K562 (cell line): ENCODE measurements around the gene KCTD6. TPM values are rescaled to one million over a fixed set of nuclear protein-coding genes. Genes with fewer than 3 reads are reported as not detected.

Source experiments
- ATAC-seq: fragments of 200-7000 bp; cut with Tn5 transposase; 3 replicates; pipeline ENCODE4 v1.9.1; 2020; ENCODE audit warnings: moderate library complexity
- BruUV-seq: library from RNA; stranded (reverse); fragments of 400-500 nt; replicated peaks from 2 replicates; lab custom pipeline; 2021; lab: Mats Ljungman, UMichigan
- CTCF ChIA-PET: fragments of 300-600 bp; formaldehyde crosslinking; extraction: SDS; loops from one replicate; lab custom pipeline; 2021; ENCODE audit warnings: low intra/inter-chr PET ratio; lab: Yijun Ruan, JAX
- POLR2A ChIA-PET: fragments of 300-600, 350-650 bp; sonication (Branson Sonifier 250); formaldehyde crosslinking; extraction: SDS; loops from one replicate; lab custom pipeline; 2021; ENCODE audit warnings: antibody characterized with exemption, inconsistent platforms; lab: Yijun Ruan, JAX
- DNase-seq, 4 experiments: peaks; one replicate each; pipeline versions ENCODE4 v3.0.0 to v3.0.0-alpha.2; 2011 to 2018; ENCODE audit warnings: low spot score in 3 of 4, mixed read lengths in 3 of 4; ENCODE audit errors: extremely low read depth in 1 of 4
- FAIRE-seq: peaks from 2 replicates; lab custom pipeline; 2011; peaks lifted over from hg19 to GRCh38; lab: Jason Lieb, UNC
- H2AFZ ChIP-seq: 2 replicates; pipeline ENCODE4 v1.6.0; 2011; ENCODE audit warnings: low read depth, low read length, control low read depth, inconsistent platforms
- H3K27ac ChIP-seq: fragments of 200-600 bp; 3 replicates; pipeline ENCODE4 v1.8.0; 2011; ENCODE audit warnings: low read depth, mild to moderate bottlenecking, control low read depth, inconsistent platforms, low read length, moderate library complexity, mixed read lengths; ENCODE audit errors: extremely low read depth
- H3K27me3 ChIP-seq, 2 experiments: fragments of 300-600 bp in 1 of 2; 2 replicates in 1 of 2; 3 replicates in 1 of 2; pipeline versions ENCODE4 v1.6.0 to v1.8.0; 2011; ENCODE audit warnings: inconsistent platforms in 2 of 2, low read length in 2 of 2, mild to moderate bottlenecking in 1 of 2, mixed read lengths in 1 of 2, moderate library complexity in 1 of 2; ENCODE audit not compliant: control insufficient read depth in 2 of 2, insufficient read depth in 2 of 2
- H3K36me3 ChIP-seq: fragments of 300-600 bp; 3 replicates; pipeline ENCODE4 v1.8.0; 2011; ENCODE audit warnings: mild to moderate bottlenecking, low read length, inconsistent platforms; ENCODE audit not compliant: control insufficient read depth, insufficient read depth
- H3K4me1 ChIP-seq, 2 experiments: fragments of 200-600 bp in 1 of 2; replicated peaks in 1 of 2; 2 replicates in 1 of 2; 3 replicates in 1 of 2; pipeline versions ENCODE4 v1.5.1 to v1.8.0; 2011; ENCODE audit warnings: inconsistent platforms in 2 of 2, low read length in 2 of 2, mild to moderate bottlenecking in 1 of 2, mixed read lengths in 1 of 2, moderate library complexity in 1 of 2; ENCODE audit not compliant: control insufficient read depth in 2 of 2, insufficient read depth in 2 of 2
- H3K4me2 ChIP-seq: 2 replicates; pipeline ENCODE4 v1.6.1; 2011; ENCODE audit warnings: low read length, control low read depth, inconsistent platforms, mixed read lengths; ENCODE audit not compliant: insufficient read depth
- H3K4me3 ChIP-seq: fragments of 200-600 bp; sonication (generic), shearing (Covaris generic); 2 replicates; pipeline ENCODE4 v1.5.1; 2016; ENCODE audit warnings: control low read depth, inconsistent platforms
- H3K79me2 ChIP-seq: fragments of 200-600 bp; 3 replicates; pipeline ENCODE4 v1.8.0; 2011; ENCODE audit warnings: low read length, inconsistent platforms; ENCODE audit not compliant: control insufficient read depth, insufficient read depth
- H3K9ac ChIP-seq, 2 experiments: 2 replicates each; pipeline versions ENCODE4 v1.6.0 to v1.6.1; 2011; ENCODE audit warnings: low read depth in 2 of 2, low read length in 2 of 2, control low read depth in 1 of 2, inconsistent platforms in 1 of 2, mild to moderate bottlenecking in 1 of 2, mixed read lengths in 1 of 2; ENCODE audit not compliant: insufficient read depth in 1 of 2
- H3K9me1 ChIP-seq: one replicate; pipeline ENCODE4 v1.6.0; 2011; ENCODE audit warnings: inconsistent platforms, mild to moderate bottlenecking, low read length, moderate library complexity; ENCODE audit not compliant: control insufficient read depth, insufficient read depth
- H3K9me3 ChIP-seq: replicated peaks from 2 replicates; pipeline ENCODE4 v1.5.1; 2011; ENCODE audit warnings: low read depth, low read length, inconsistent platforms; ENCODE audit not compliant: control insufficient read depth, insufficient read depth
- H4K20me1 ChIP-seq: replicated peaks from 2 replicates; pipeline ENCODE4 v1.6.1; 2011; ENCODE audit warnings: low read length, inconsistent platforms, mixed read lengths; ENCODE audit not compliant: control insufficient read depth, insufficient read depth
- C11orf30 ChIP-seq: fragments of 450-650 bp; IDR thresholded peaks from 2 replicates; pipeline ENCODE4 v1.6.1; 2016; ENCODE audit warnings: low read depth, mild to moderate bottlenecking
- KDM5B ChIP-seq: fragments of 200-600 bp; sonication (generic); IDR thresholded peaks from 2 replicates; pipeline ENCODE4 v1.6.1; 2012; ENCODE audit warnings: low read depth, mild to moderate bottlenecking, moderate library complexity, low read length, control low read depth, inconsistent platforms; ENCODE audit not compliant: insufficient replicate concordance
- MAFF ChIP-seq: IDR thresholded peaks from 2 replicates; pipeline ENCODE4 v1.6.1; 2012; ENCODE audit warnings: low read length, improper control_type of control experiment
- MAFG ChIP-seq: fragments of 450-650 bp; conservative IDR thresholded peaks from 2 replicates; pipeline ENCODE4 v1.6.1; 2016; ENCODE audit warnings: missing genetic modification characterization, missing compliant biosample characterization
- MAFK ChIP-seq: IDR thresholded peaks from 2 replicates; pipeline ENCODE4 v1.6.1; 2011; ENCODE audit warnings: low read length, improper control_type of control experiment
- MECOM ChIP-seq: fragments of 250-450 bp; sonication (Bioruptor Pico); IDR thresholded peaks from 2 replicates; pipeline ENCODE4 v1.8.0; 2022; ENCODE audit warnings: inconsistent platforms
- ZNF280A ChIP-seq: fragments of 450-650 bp; IDR thresholded peaks from 2 replicates; pipeline ENCODE4 v1.6.1; 2018; ENCODE audit warnings: mild to moderate bottlenecking, low read depth; ENCODE audit not compliant: partially characterized antibody
- ZNF316 ChIP-seq: fragments of 450-650 bp; IDR thresholded peaks from 2 replicates; pipeline ENCODE4 v1.6.1; 2016
- WGBS: fragments of 100-300 bp; shearing (Covaris generic); methylation state at CpG from one replicate; pipeline ENCODE4 v1.1.6; 2016; ENCODE audit warnings: low coverage, mixed read lengths; ENCODE audit not compliant: insufficient coverage; ENCODE audit errors: missing lambda C conversion rate; 5-methylcytosine and 5-hydroxymethylcytosine counted together
- in situ Hi-C: fragments of 300-500 bp; cut with MboI; formaldehyde crosslinking; loops from 4 replicates; pipeline ENCODE4 v1.15.0; 2018; ENCODE audit warnings: inconsistent platforms, mixed read lengths
- intact Hi-C: fragments of 100-400 bp; cut with micrococcal nuclease; formaldehyde crosslinking; loops from 2 replicates; pipeline ENCODE4 v1.14.2; 2022
- polyA plus RNA-seq, 8 experiments: library from polyadenylated mRNA; depleted of rRNA in 4 of 8; stranded (reverse) in 5 of 8; unstranded in 3 of 8; fragments of >200 nt; fragmentation: Nextera tagmentation in 2 of 8; fragmentation: Illumina TruSeq in 1 of 8; extraction: Ambion mirVana in 2 of 8; extraction: Trizol in 1 of 8; gene quantifications; 2 replicates each; pipeline versions ENCODE4 v1.2.1 to v1.2.3, GENCODE V29; 2011 to 2014; ENCODE audit warnings: inconsistent platforms in 1 of 8, missing spikeins in 1 of 8
- total RNA-seq, 7 experiments: library from RNA; depleted of rRNA in 6 of 7; stranded (reverse); fragments of >200 nt in 6 of 7; fragmentation: Illumina TruSeq in 2 of 7; extraction: Trizol in 2 of 7; gene quantifications; 2 replicates each; pipeline versions ENCODE4 v1.2.1 to v1.2.3, GENCODE V29; 2011 to 2021; ENCODE audit warnings: low replicate concordance in 1 of 7

KCTD6 gene
- total and polyA plus RNA-seq, 9 of the 15 experiments (the other 6 are each of a cell fraction or from before 2014, with no cell fraction given) = 2.1 to 5.9 (median 4.5) TPM

GRCh38 chr3:58540176-58540858 lies 48.4 kb downstream of the KCTD6 start:
- Histone ChIP-seq H3K9me3 (no peaks in the 10 kb centered on the region), H4K20me1 (no peaks in the 10 kb centered on the region; the same call in 1 of the 2 replicates), H3K4me2 (no peak overlapping the region), H3K4me3 (no peak overlapping the region), H3K9me1 (no peaks in the 10 kb centered on the region), H3K27me3 (no peaks in the 10 kb centered on the region; a peak in 1 of 5 replicates), H3K79me2 (no peaks in the 10 kb centered on the region), H3K27ac (no peak overlapping the region), H3K4me1 (peaks cover 0 to 7% of the 10 kb centered on the region in 2 experiments; a peak in 2 of 5 replicates), H3K9ac (no peak overlapping the region), H2AFZ (no peak overlapping the region), H3K36me3 (no peaks in the 10 kb centered on the region)
- ATAC-seq = no peak
- TF ChIP-seq C11orf30 = peak; percentile 91
- peak; percentile 95 for TF ChIP-seq ZNF316
- peak; percentile 91 for TF ChIP-seq MAFF
- no peak for TF ChIP-seq ZNF280A
- TF ChIP-seq MAFG (tag) = peak; percentile 90
- no peak for TF ChIP-seq KDM5B
- TF ChIP-seq MAFK = peak; percentile 93
- TF ChIP-seq MECOM (CRISPR knock-in tag) = no peak
- CTCF ChIA-PET = no interaction called here
- POLR2A ChIA-PET = interaction anchor here (0.6 kb wide), 1 partner anchor 285 kb away, joined by 3 read pairs; no protein-coding TSS in a partner anchor
- intact Hi-C loops = no loop called here
- no TSS peak for BruUV-seq
- in situ Hi-C loops = no loop called here
- 5% methylated on average over 6 of the region's 8 CpGs for WGBS
- FAIRE-seq = no peak
- DNase-seq = no peak
